SH-SY5Y (cell line): Measurements from ENCODE around the gene MBP.

Source experiments
- GATA2 ChIP-seq: IDR thresholded peaks from 2 replicates; pipeline ENCODE4 v1.6.1; 2011; ENCODE audit warnings: mild to moderate bottlenecking, low read depth, low read length
- GATA3 ChIP-seq: IDR thresholded peaks from 2 replicates; pipeline ENCODE4 v1.6.1; 2011; ENCODE audit warnings: low read depth, mild to moderate bottlenecking, low read length, moderate library complexity

DNA sequence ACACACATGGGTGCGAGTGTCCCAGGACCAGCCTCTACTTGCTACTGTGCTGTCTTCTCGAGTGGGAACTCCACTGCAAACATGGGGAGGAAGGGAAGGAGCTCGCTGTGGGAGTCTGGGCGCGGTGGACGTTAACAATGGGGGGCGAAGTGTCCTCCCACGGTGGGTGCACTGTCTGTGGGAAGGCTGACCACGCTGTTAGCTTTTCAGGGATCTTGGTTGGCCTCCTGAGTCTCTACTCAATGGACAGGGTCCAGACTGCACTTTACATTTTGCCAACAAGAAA lies 146.7 kb downstream of the MBP start:
- TF ChIP-seq GATA3 = no peak
- no peak for TF ChIP-seq GATA2
